Measurements from ENCODE around the gene LTK.

DNA sequence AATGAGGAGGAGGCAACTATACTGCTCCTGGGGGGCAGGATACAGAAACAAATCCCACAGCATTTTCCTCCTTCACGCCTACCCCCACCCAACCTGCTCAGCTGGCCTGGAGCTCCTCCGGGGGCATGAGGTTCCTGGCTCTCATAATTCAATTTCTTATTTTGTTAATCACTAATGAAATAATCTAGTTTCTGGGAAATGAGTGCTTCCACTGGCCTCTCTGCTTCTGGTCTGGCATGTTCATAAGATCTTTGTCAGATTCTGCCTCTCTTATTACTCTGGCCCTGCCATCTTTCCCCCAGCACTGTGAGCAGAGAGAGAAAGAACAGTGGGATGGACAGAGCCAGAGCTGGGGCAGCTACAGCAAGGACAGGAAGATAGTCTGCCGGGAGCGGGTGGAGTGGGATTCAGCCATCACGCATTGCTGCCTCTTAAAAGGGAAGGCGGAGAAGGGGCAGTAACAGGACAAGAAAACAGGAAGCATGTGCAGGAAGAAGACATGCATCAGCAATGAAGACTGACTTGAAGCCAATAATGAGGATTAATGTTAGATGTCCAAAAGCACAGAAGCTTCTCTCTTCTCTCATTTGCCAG is 16.8 kb upstream of the LTK start:
- TF ChIP-seq, protein P1, sequence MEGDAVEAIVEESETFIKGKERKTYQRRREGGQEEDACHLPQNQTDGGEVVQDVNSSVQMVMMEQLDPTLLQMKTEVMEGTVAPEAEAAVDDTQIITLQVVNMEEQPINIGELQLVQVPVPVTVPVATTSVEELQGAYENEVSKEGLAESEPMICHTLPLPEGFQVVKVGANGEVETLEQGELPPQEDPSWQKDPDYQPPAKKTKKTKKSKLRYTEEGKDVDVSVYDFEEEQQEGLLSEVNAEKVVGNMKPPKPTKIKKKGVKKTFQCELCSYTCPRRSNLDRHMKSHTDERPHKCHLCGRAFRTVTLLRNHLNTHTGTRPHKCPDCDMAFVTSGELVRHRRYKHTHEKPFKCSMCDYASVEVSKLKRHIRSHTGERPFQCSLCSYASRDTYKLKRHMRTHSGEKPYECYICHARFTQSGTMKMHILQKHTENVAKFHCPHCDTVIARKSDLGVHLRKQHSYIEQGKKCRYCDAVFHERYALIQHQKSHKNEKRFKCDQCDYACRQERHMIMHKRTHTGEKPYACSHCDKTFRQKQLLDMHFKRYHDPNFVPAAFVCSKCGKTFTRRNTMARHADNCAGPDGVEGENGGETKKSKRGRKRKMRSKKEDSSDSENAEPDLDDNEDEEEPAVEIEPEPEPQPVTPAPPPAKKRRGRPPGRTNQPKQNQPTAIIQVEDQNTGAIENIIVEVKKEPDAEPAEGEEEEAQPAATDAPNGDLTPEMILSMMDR (IDR thresholded peaks at IDR 0.05; ENCODE audit: insufficient read depth, low read length): no peak
- TF ChIP-seq POLR2AphosphoS5 (IDR thresholded peaks at IDR 0.05; ENCODE audit: low read depth) (no peak), GABPA (IDR thresholded peaks at IDR 0.05; ENCODE audit: low read depth) (no peak)
